ENCODE results near the gene WDR5B. TPM values are rescaled to one million over a fixed set of nuclear protein-coding genes. Genes with fewer than 3 reads are reported as not detected.

The WDR5B gene
- total and polyA plus RNA-seq, 3 experiments from 2014 or later: 1.6 to 4.8 (median 4.6) TPM

DNA sequence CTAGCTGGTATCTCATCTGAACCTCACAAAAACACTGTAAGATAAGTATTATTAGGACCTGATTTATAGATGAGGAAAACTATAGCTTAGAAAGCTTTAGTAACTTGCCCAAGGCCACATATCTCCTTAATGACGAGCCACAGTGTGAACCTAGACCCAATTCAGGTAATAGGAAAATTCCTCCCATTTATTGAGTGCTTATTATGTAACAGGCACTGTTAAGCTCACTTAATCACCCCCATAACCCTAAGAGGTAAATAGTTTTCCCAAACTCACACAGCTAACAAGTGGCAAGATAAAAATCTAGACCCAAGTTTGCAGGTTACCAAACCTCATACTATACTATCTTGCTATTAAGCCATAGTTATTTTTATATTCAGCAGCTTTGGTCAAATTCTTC, 7.9 kb downstream of the WDR5B start:
- Histone ChIP-seq H3K27me3 (ENCODE audit: insufficient read depth, low read length, poor library complexity, severe bottlenecking) (no peaks in the 10 kb centered on the region), H3K27ac (ENCODE audit: low read depth, low read length) (no peak overlapping the region), H3K36me3 (ENCODE audit: insufficient read depth, low read length) (peaks cover 53% of the 10 kb centered on the region), H3K4me3 (ENCODE audit: low read length) (no peak overlapping the region), H3K9me3 (ENCODE audit: low read length) (no peaks in the 10 kb centered on the region), H3K4me1 (ENCODE audit: insufficient read depth, low read length) (no peaks in the 10 kb centered on the region)
- H3K4me1 Mint-ChIP-seq: peaks cover 8 to 16% (median 12%) of the 10 kb centered on the region in 3 donors
- H3K4me3 Mint-ChIP-seq: no peak overlapping the region
- ChIA-PET CTCF (interaction anchor here (1.1 to 2.3 kb wide), 4 partner anchors 15 to 25 kb away, joined by 3 to 9 read pairs (median 3); partner anchors contain the start of genes FAM162A and MIX23), POLR2A (interaction anchor here (1.2 kb wide), 1 partner anchor 24 kb away, joined by 6 read pairs; the partner anchor contains the start of gene FAM162A)
- no peak overlapping the region for H3K27ac Mint-ChIP-seq
- no peaks in the 10 kb centered on the region for H3K27me3 Mint-ChIP-seq
- DNase-seq: no peak
- no peaks in the 10 kb centered on the region for H3K9me3 Mint-ChIP-seq
- peaks cover 6 to 92% (median 19%) of the 10 kb centered on the region in 3 donors for H3K36me3 Mint-ChIP-seq

DNA sequence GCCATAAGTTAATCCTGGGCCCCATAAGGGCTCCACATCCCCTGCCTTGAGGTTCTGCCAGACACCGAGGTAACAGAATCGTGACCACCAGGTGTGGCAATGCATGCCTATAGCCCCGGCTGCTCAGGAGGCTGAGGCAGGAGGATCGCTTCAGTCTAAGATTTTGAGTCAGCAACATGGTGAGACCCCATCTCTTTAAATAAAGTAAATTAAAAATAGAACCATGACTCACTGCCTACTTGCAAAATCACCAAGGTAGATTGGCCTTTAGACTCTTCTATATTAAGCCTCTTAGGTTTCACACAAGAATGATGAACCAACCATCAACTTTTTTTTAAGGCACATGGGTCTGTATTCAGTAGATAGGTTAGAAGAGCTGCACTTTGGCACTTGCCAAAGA, 9.7 kb downstream of the WDR5B start:
- CTCF ChIA-PET: interaction anchor here (1.5 kb wide), 1 partner anchor 22 kb away, joined by 4 read pairs; the partner anchor contains the start of gene FAM162A
- no peaks in the 10 kb centered on the region for H3K27me3 Mint-ChIP-seq
- DNase-seq: no peak
- H3K9me3 Mint-ChIP-seq: no peaks in the 10 kb centered on the region
- peaks cover 0 to 4% (median 3%) of the 10 kb centered on the region in 3 donors for H3K4me1 Mint-ChIP-seq
- Histone ChIP-seq H3K4me3 (ENCODE audit: low read length) (no peak overlapping the region), H3K36me3 (ENCODE audit: insufficient read depth, low read length) (peaks cover 53% of the 10 kb centered on the region), H3K27me3 (ENCODE audit: insufficient read depth, low read length, poor library complexity, severe bottlenecking) (no peaks in the 10 kb centered on the region), H3K4me1 (ENCODE audit: insufficient read depth, low read length) (no peaks in the 10 kb centered on the region), H3K9me3 (ENCODE audit: low read length) (no peaks in the 10 kb centered on the region), H3K27ac (ENCODE audit: low read depth, low read length) (no peak overlapping the region)
- H3K36me3 Mint-ChIP-seq: peaks cover 6 to 85% (median 18%) of the 10 kb centered on the region in 3 donors
- POLR2A ChIA-PET: no interaction called here
- H3K4me3 Mint-ChIP-seq: no peak overlapping the region
- H3K27ac Mint-ChIP-seq: peak overlapping the region in 3 of 8 donors; percentile 1 to 74 (median 12)

DNA sequence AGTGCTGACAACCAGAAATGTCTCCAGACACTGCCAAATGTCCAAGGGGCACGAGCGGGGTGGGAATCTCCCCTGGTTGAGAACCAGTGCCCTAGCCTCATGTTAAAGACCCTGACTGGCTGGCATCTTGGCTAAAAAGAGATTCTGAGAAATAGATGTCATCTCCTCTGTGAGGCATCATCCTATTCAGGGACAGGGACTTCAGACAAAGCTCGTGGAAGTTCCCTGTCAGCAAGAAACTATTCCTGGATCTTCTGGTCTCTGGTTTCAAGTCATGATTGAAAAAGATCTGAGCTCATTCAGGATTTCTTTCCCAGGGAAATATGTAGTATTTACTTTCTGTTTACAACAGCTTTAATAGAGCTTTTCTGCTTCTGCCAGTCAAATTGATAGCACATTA, 10.8 kb downstream of the WDR5B start:
- no peak overlapping the region for H3K27ac ChIP-seq (ENCODE audit: low read depth, low read length)
- peaks cover 44% of the 10 kb centered on the region for H3K36me3 ChIP-seq (ENCODE audit: insufficient read depth, low read length)
- Mint-ChIP-seq H3K27ac (no peak overlapping the region), H3K9me3 (no peaks in the 10 kb centered on the region), H3K36me3 (peaks cover 6 to 78% (median 15%) of the 10 kb centered on the region in 3 donors), H3K4me3 (no peak overlapping the region), H3K27me3 (no peaks in the 10 kb centered on the region), H3K4me1 (peaks cover 0 to 5% (median 0%) of the 10 kb centered on the region in 3 donors)
- H3K9me3 ChIP-seq (ENCODE audit: low read length): no peaks in the 10 kb centered on the region
- ChIA-PET POLR2A (no interaction called here), CTCF (interaction anchor here (1.5 kb wide), 1 partner anchor 21 kb away, joined by 4 read pairs; the partner anchor contains the start of gene FAM162A)
- no peaks in the 10 kb centered on the region for H3K4me1 ChIP-seq (ENCODE audit: insufficient read depth, low read length)
- H3K27me3 ChIP-seq (ENCODE audit: insufficient read depth, low read length, poor library complexity, severe bottlenecking): no peaks in the 10 kb centered on the region
- no peak overlapping the region for H3K4me3 ChIP-seq (ENCODE audit: low read length)
- no peak for DNase-seq

DNA sequence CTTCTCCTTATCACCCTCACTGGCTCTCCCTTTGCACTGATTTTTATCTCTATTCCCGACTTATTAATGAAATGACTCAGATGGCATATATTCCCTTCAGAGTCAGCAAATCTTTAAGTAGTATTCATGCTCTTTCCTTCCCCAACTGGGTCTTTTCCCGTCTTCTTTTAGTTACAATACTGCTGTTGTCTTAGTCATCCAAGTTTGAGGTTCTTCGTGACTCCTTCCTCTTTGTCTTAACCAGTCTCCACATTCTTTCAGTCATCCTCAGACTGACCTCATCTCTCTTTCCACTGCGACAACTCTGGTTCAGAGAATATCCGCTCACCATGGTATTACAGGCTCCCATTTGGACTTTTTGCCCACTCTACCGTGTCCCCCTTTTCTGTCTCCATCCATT, 12.4 kb downstream of the WDR5B start:
- CTCF ChIA-PET: interaction anchor here (0.9 kb wide), 1 partner anchor 11 kb away, joined by 3 read pairs; no protein-coding TSS in a partner anchor
- DNase-seq: no peak
- Histone ChIP-seq H3K27ac (ENCODE audit: low read depth, low read length) (no peak overlapping the region), H3K36me3 (ENCODE audit: insufficient read depth, low read length) (peaks cover 29% of the 10 kb centered on the region), H3K27me3 (ENCODE audit: insufficient read depth, low read length, poor library complexity, severe bottlenecking) (no peaks in the 10 kb centered on the region), H3K4me3 (ENCODE audit: low read length) (no peak overlapping the region), H3K4me1 (ENCODE audit: insufficient read depth, low read length) (no peaks in the 10 kb centered on the region), H3K9me3 (ENCODE audit: low read length) (no peaks in the 10 kb centered on the region)
- POLR2A ChIA-PET: no interaction called here
- Mint-ChIP-seq H3K4me1 (peaks cover 0 to 2% (median 0%) of the 10 kb centered on the region in 3 donors), H3K27ac (peak overlapping the region in 1 of 8 donors; percentile 24), H3K4me3 (no peak overlapping the region), H3K9me3 (no peaks in the 10 kb centered on the region), H3K36me3 (peaks cover 6 to 64% (median 13%) of the 10 kb centered on the region in 3 donors), H3K27me3 (no peaks in the 10 kb centered on the region)

DNA sequence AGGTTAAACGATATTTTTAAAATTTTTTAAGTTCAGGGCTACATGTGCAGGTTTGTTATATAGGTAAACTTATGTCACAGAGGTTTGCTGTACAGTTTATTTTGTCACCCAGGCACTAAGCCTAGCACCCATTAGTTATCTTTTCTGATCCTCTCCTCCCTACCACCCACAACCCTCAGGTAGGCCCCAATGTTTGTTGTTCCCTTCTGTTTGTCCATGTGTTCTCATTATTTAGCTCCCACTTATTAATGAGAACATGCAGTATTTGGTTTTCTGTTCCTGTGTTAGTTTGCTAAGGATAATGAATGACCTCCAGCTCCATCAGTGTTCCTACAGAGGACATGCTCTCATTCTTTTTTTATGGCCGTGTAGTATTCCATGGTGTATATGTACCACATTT, 16.9 kb downstream of the WDR5B start:
- peaks cover 0 to 30% (median 11%) of the 10 kb centered on the region in 3 donors for H3K36me3 Mint-ChIP-seq
- no peak for DNase-seq
- H3K9me3 Mint-ChIP-seq: no peaks in the 10 kb centered on the region
- H3K4me1 Mint-ChIP-seq: peaks cover 0 to 7% (median 4%) of the 10 kb centered on the region in 3 donors
- Histone ChIP-seq H3K4me3 (ENCODE audit: low read length) (no peak overlapping the region), H3K9me3 (ENCODE audit: low read length) (no peaks in the 10 kb centered on the region), H3K36me3 (ENCODE audit: insufficient read depth, low read length) (peaks cover 5% of the 10 kb centered on the region), H3K27ac (ENCODE audit: low read depth, low read length) (no peak overlapping the region), H3K27me3 (ENCODE audit: insufficient read depth, low read length, poor library complexity, severe bottlenecking) (no peaks in the 10 kb centered on the region), H3K4me1 (ENCODE audit: insufficient read depth, low read length) (no peaks in the 10 kb centered on the region)
- CTCF ChIA-PET: no interaction called here
- H3K27ac Mint-ChIP-seq: no peak overlapping the region
- no peaks in the 10 kb centered on the region for H3K27me3 Mint-ChIP-seq
- H3K4me3 Mint-ChIP-seq: no peak overlapping the region
- POLR2A ChIA-PET: no interaction called here

DNA sequence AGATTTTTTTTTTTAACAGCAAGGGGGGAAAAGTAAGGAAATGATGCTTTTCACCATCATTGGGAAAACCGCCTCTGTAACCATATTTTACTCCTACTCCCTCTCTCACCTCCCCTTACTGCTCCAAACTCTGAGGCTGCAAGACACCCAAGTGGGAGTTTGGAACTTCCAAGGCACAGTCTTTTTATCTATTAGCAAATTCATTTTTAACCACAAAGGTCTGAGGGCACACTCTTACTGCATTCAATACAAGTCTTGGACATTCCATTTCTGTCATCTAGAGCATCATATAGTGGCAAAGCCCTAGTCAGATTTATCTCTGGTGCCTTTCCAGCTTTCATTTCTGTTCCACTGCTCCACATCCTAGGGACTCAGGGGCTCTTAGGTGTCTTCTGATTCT, 18.7 kb downstream of the WDR5B start:
- Mint-ChIP-seq H3K27me3 (no peaks in the 10 kb centered on the region), H3K27ac (peak overlapping the region in 1 of 8 donors; percentile 61), H3K4me3 (no peak overlapping the region), H3K4me1 (peaks cover 0 to 7% (median 7%) of the 10 kb centered on the region in 3 donors), H3K36me3 (peaks cover 0 to 21% (median 1%) of the 10 kb centered on the region in 3 donors), H3K9me3 (no peaks in the 10 kb centered on the region)
- no peak for DNase-seq
- H3K36me3 ChIP-seq (ENCODE audit: insufficient read depth, low read length): no peaks in the 10 kb centered on the region
- no peaks in the 10 kb centered on the region for H3K9me3 ChIP-seq (ENCODE audit: low read length)
- H3K4me3 ChIP-seq (ENCODE audit: low read length): no peak overlapping the region
- H3K4me1 ChIP-seq (ENCODE audit: insufficient read depth, low read length): no peaks in the 10 kb centered on the region
- H3K27me3 ChIP-seq (ENCODE audit: insufficient read depth, low read length, poor library complexity, severe bottlenecking): no peaks in the 10 kb centered on the region
- ChIA-PET CTCF (no interaction called here), POLR2A (no interaction called here)
- no peak overlapping the region for H3K27ac ChIP-seq (ENCODE audit: low read depth, low read length)

DNA sequence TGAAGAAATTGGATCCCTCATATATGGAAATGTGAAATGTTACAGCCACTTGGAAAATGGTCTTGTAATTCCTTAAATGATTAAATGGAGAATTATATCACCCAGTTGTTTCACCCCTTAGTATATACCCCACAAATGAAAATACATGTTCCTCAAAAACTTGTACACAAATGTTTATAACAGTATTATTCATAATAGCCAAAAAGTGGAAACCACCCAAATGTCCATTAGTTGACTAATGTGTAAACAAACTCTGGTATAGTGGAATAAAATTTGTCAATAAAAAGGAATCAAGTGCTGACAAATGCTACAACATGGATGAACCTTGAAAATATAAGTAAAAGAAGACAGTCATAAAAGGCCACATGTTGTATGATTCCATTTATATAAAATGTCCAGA, 19.4 kb downstream of the WDR5B start:
- CTCF ChIA-PET: no interaction called here
- H3K4me1 ChIP-seq (ENCODE audit: insufficient read depth, low read length): no peaks in the 10 kb centered on the region
- POLR2A ChIA-PET: no interaction called here
- H3K4me1 Mint-ChIP-seq: peaks cover 0 to 7% (median 7%) of the 10 kb centered on the region in 3 donors
- no peaks in the 10 kb centered on the region for H3K9me3 Mint-ChIP-seq
- peaks cover 0 to 20% (median 1%) of the 10 kb centered on the region in 3 donors for H3K36me3 Mint-ChIP-seq
- no peak overlapping the region for H3K4me3 Mint-ChIP-seq
- no peak for DNase-seq
- H3K27me3 Mint-ChIP-seq: no peaks in the 10 kb centered on the region
- H3K9me3 ChIP-seq (ENCODE audit: low read length): no peaks in the 10 kb centered on the region
- no peak overlapping the region for H3K27ac Mint-ChIP-seq
- no peaks in the 10 kb centered on the region for H3K27me3 ChIP-seq (ENCODE audit: insufficient read depth, low read length, poor library complexity, severe bottlenecking)
- H3K36me3 ChIP-seq (ENCODE audit: insufficient read depth, low read length): no peaks in the 10 kb centered on the region
- H3K4me3 ChIP-seq (ENCODE audit: low read length): no peak overlapping the region
- no peak overlapping the region for H3K27ac ChIP-seq (ENCODE audit: low read depth, low read length)

DNA sequence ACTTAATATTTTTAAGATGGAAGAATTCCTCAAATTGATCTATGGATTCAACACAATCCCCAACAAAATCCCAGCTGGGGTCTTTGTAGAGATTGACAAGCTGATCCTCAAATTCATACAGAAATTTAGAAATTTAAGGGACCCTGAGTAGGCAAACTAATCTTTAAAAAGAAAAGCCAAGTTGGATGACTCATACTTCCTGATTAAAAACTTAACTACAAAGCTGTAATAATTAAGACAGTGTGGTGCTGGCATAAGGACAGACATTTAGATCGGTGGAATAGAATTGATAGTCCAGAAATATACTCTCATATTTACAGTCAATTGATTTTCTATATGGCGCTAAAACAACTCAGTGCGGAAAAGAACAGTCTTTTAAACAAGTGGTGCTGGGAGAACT, 20.3 kb downstream of the WDR5B start:
- Mint-ChIP-seq H3K4me1 (peaks cover 0 to 7% (median 5%) of the 10 kb centered on the region in 3 donors), H3K4me3 (no peak overlapping the region), H3K9me3 (no peaks in the 10 kb centered on the region), H3K27ac (no peak overlapping the region), H3K36me3 (peaks cover 0 to 20% (median 0%) of the 10 kb centered on the region in 3 donors), H3K27me3 (no peaks in the 10 kb centered on the region)
- H3K27ac ChIP-seq (ENCODE audit: low read depth, low read length): no peak overlapping the region
- CTCF ChIA-PET: no interaction called here
- H3K27me3 ChIP-seq (ENCODE audit: insufficient read depth, low read length, poor library complexity, severe bottlenecking): no peaks in the 10 kb centered on the region
- H3K36me3 ChIP-seq (ENCODE audit: insufficient read depth, low read length): no peaks in the 10 kb centered on the region
- POLR2A ChIA-PET: interaction anchor here (0.7 kb wide), 1 partner anchor 489 kb away, joined by 3 read pairs; no protein-coding TSS in a partner anchor
- DNase-seq: no peak
- H3K9me3 ChIP-seq (ENCODE audit: low read length): no peaks in the 10 kb centered on the region
- no peak overlapping the region for H3K4me3 ChIP-seq (ENCODE audit: low read length)
- H3K4me1 ChIP-seq (ENCODE audit: insufficient read depth, low read length): no peaks in the 10 kb centered on the region
